ENCODE results near the gene CHST15.

The CHST15 gene

GRCh38 chr10:124063750-124064603 is 29.4 kb downstream of the CHST15 start:
- H3K4me3 ChIP-seq (ENCODE audit: low read length, poor library complexity, severe bottlenecking): no peak overlapping the region
- H3K9me3 ChIP-seq (ENCODE audit: insufficient read depth, low read depth, low read length): no peaks in the 10 kb centered on the region
- H3F3A ChIP-seq (ENCODE audit: low read depth): no peaks in the 10 kb centered on the region
- H3K9ac ChIP-seq (ENCODE audit: low read depth, low read length, poor library complexity, severe bottlenecking): no peak overlapping the region
- H3K4me2 ChIP-seq (ENCODE audit: low read depth, low read length, poor library complexity, severe bottlenecking): no peak overlapping the region
- no peaks in the 10 kb centered on the region for H3K79me2 ChIP-seq (ENCODE audit: insufficient read depth, low read length)
- TF ChIP-seq EZH2phosphoT487 (IDR thresholded peaks at IDR 0.05; ENCODE audit: borderline replicate concordance) (no peak), CTCF (conservative IDR thresholded peaks at IDR 0.05; ENCODE audit: low read length) (no peak)
- no peaks in the 10 kb centered on the region for H3K27me3 ChIP-seq (ENCODE audit: insufficient read depth, low read length, poor library complexity, severe bottlenecking)
- no peaks in the 10 kb centered on the region for H3K4me1 ChIP-seq (ENCODE audit: insufficient read depth, low read length, poor library complexity, severe bottlenecking)
- no peaks in the 10 kb centered on the region for H3K9me2 ChIP-seq (replicated peaks; ENCODE audit: low read depth, low read length)
- no peaks in the 10 kb centered on the region for H4K20me1 ChIP-seq (ENCODE audit: insufficient read depth, low read length, poor library complexity, severe bottlenecking)
- H2AFZ ChIP-seq (ENCODE audit: low read length): no peak overlapping the region
- H3K36me3 ChIP-seq (ENCODE audit: insufficient read depth, low read length): no peaks in the 10 kb centered on the region

GRCh38 chr10:124062390-124062789 is 31.0 kb downstream of the CHST15 start:
- H3K27me3 ChIP-seq (ENCODE audit: insufficient read depth, low read length, poor library complexity, severe bottlenecking): no peaks in the 10 kb centered on the region
- H3K4me2 ChIP-seq (ENCODE audit: low read depth, low read length, poor library complexity, severe bottlenecking): no peak overlapping the region
- H3K9me3 ChIP-seq (ENCODE audit: insufficient read depth, low read depth, low read length): no peaks in the 10 kb centered on the region
- TF ChIP-seq EZH2phosphoT487 (IDR thresholded peaks at IDR 0.05; ENCODE audit: borderline replicate concordance): no peak
- no peak for TF ChIP-seq CTCF (conservative IDR thresholded peaks at IDR 0.05; ENCODE audit: low read length)
- no peak overlapping the region for H3K9ac ChIP-seq (ENCODE audit: low read depth, low read length, poor library complexity, severe bottlenecking)
- no peak overlapping the region for H3K4me3 ChIP-seq (ENCODE audit: low read length, poor library complexity, severe bottlenecking)
- no peak overlapping the region for H2AFZ ChIP-seq (ENCODE audit: low read length)
- H3F3A ChIP-seq (ENCODE audit: low read depth): no peaks in the 10 kb centered on the region
- H3K9me2 ChIP-seq (replicated peaks; ENCODE audit: low read depth, low read length): no peaks in the 10 kb centered on the region
- H3K79me2 ChIP-seq (ENCODE audit: insufficient read depth, low read length): no peaks in the 10 kb centered on the region
- H3K4me1 ChIP-seq (ENCODE audit: insufficient read depth, low read length, poor library complexity, severe bottlenecking): no peaks in the 10 kb centered on the region
- no peaks in the 10 kb centered on the region for H4K20me1 ChIP-seq (ENCODE audit: insufficient read depth, low read length, poor library complexity, severe bottlenecking)
- H3K36me3 ChIP-seq (ENCODE audit: insufficient read depth, low read length): no peaks in the 10 kb centered on the region

GRCh38 chr10:124061030-124061429 is 32.4 kb downstream of the CHST15 start:
- Histone ChIP-seq H3K79me2 (ENCODE audit: insufficient read depth, low read length) (no peaks in the 10 kb centered on the region), H3K27me3 (ENCODE audit: insufficient read depth, low read length, poor library complexity, severe bottlenecking) (no peaks in the 10 kb centered on the region), H3K9ac (ENCODE audit: low read depth, low read length, poor library complexity, severe bottlenecking) (no peak overlapping the region), H2AFZ (ENCODE audit: low read length) (no peak overlapping the region), H3K9me3 (ENCODE audit: insufficient read depth, low read depth, low read length) (no peaks in the 10 kb centered on the region), H3K4me2 (ENCODE audit: low read depth, low read length, poor library complexity, severe bottlenecking) (no peak overlapping the region), H3K9me2 (replicated peaks; ENCODE audit: low read depth, low read length) (no peaks in the 10 kb centered on the region), H3K36me3 (ENCODE audit: insufficient read depth, low read length) (no peaks in the 10 kb centered on the region), H3K4me1 (ENCODE audit: insufficient read depth, low read length, poor library complexity, severe bottlenecking) (no peaks in the 10 kb centered on the region), H3F3A (ENCODE audit: low read depth) (no peaks in the 10 kb centered on the region), H4K20me1 (ENCODE audit: insufficient read depth, low read length, poor library complexity, severe bottlenecking) (no peaks in the 10 kb centered on the region), H3K4me3 (ENCODE audit: low read length, poor library complexity, severe bottlenecking) (no peak overlapping the region)
- TF ChIP-seq CTCF (conservative IDR thresholded peaks at IDR 0.05; ENCODE audit: low read length): no peak
- TF ChIP-seq EZH2phosphoT487 (IDR thresholded peaks at IDR 0.05; ENCODE audit: borderline replicate concordance): no peak

Measured in Loucy (cell line).